AG04449 (cell line): ENCODE measurements around the gene TARBP1.

ENCODE experiments used
- CTCF ChIA-PET: fragments of 350-600 bp; formaldehyde crosslinking; extraction: SDS; loops from one replicate; lab custom pipeline; 2021; ENCODE audit warnings: antibody characterized with exemption; lab: Yijun Ruan, JAX
- POLR2A ChIA-PET: fragments of 400-600, 350-600 bp; formaldehyde crosslinking; extraction: SDS; loops from one replicate; lab custom pipeline; 2020; ENCODE audit warnings: antibody characterized with exemption, inconsistent platforms; lab: Yijun Ruan, JAX
- DNase-seq: peaks from one replicate; pipeline ENCODE4 v3.0.0-alpha.2; 2010; ENCODE audit warnings: low read depth, low spot score
- H3K4me3 ChIP-seq: 2 replicates; pipeline ENCODE4 v1.5.1; 2011; ENCODE audit warnings: low read depth, mild to moderate bottlenecking, control low read depth, low read length
- CTCF ChIP-seq: IDR thresholded peaks from one replicate; pipeline ENCODE4 v1.5.1; 2011; ENCODE audit warnings: mild to moderate bottlenecking, moderate library complexity, low read length, control low read depth, inconsistent platforms; ENCODE audit not compliant: insufficient read depth; ENCODE audit errors: missing control alignments

Gene TARBP1

GRCh38 chr1:234515821-234516241 lies 36.9 kb upstream of the TARBP1 start:
- no peak for DNase-seq
- no peak overlapping the region for H3K4me3 ChIP-seq
- ChIA-PET POLR2A (interaction anchor here (0.5 to 0.8 kb wide), 2 partner anchors 10 to 1457 kb away, joined by 3 read pairs; no protein-coding TSS in a partner anchor), CTCF (interaction anchor here (0.8 to 1.2 kb wide), 5 partner anchors 15 to 568 kb away, joined by 3 read pairs; no protein-coding TSS in a partner anchor)
- no peak for TF ChIP-seq CTCF

- TF ChIP-seq CTCF, result no peak
- H3K4me3 ChIP-seq, result no peak overlapping the region
- POLR2A ChIA-PET, result interaction anchor here (0.5 to 0.8 kb wide), 2 partner anchors 9 to 1458 kb away, joined by 3 read pairs; no protein-coding TSS in a partner anchor
- CTCF ChIA-PET, result interaction anchor here (0.8 to 1.0 kb wide), 3 partner anchors 14 to 568 kb away, joined by 3 read pairs; no protein-coding TSS in a partner anchor
- DNase-seq, result no peak
These were observed 36.4 kb upstream of the TARBP1 start for GRCh38 chr1:234515411-234515810.

- no peak overlapping the region for H3K4me3 ChIP-seq
- POLR2A ChIA-PET, result no interaction called here
- DNase-seq, result no peak
- CTCF ChIA-PET, result no interaction called here
- TF ChIP-seq CTCF, result no peak
These were observed 33.5 kb upstream of the TARBP1 start for GRCh38 chr1:234512451-234512861.

GRCh38 chr1:234509457-234510328 lies 30.7 kb upstream of the TARBP1 start:
- no peak for DNase-seq
- ChIA-PET CTCF (interaction anchor here (1.4 to 3.6 kb wide), 4 partner anchors 9 to 19 kb away, joined by 3 to 17 read pairs (median 8); no protein-coding TSS in a partner anchor), POLR2A (no interaction called here)
- no peak overlapping the region for H3K4me3 ChIP-seq
- no peak for TF ChIP-seq CTCF

GRCh38 chr1:234507626-234508387 lies 28.8 kb upstream of the TARBP1 start:
- no peak overlapping the region for H3K4me3 ChIP-seq
- no peak for TF ChIP-seq CTCF
- DNase-seq, result no peak
- CTCF ChIA-PET, result interaction anchor here (1.3 to 3.6 kb wide), 4 partner anchors 9 to 586 kb away, joined by 3 to 17 read pairs (median 6); no protein-coding TSS in a partner anchor
- POLR2A ChIA-PET, result interaction anchor here (0.6 kb wide), 2 partner anchors 104 to 455 kb away, joined by 3 read pairs; no protein-coding TSS in a partner anchor

GRCh38 chr1:234507089-234507488 lies 28.1 kb upstream of the TARBP1 start:
- ChIA-PET CTCF (interaction anchor here (1.1 to 1.3 kb wide), 2 partner anchors 91 to 450 kb away, joined by 3 read pairs; no protein-coding TSS in a partner anchor), POLR2A (no interaction called here)
- no peak for TF ChIP-seq CTCF
- H3K4me3 ChIP-seq, result no peak overlapping the region
- DNase-seq, result no peak
